AG09319 (cell line): ENCODE data around the gene UNC5A.

Experiments used
- DNase-seq: peaks from one replicate; pipeline ENCODE4 v3.0.0-alpha.2; 2010; ENCODE audit warnings: low read depth; ENCODE audit errors: extremely low read depth
- TF ChIP-seq, protein P1 (sequence below): IDR thresholded peaks from 2 replicates; pipeline ENCODE4 v1.5.1; 2011; ENCODE audit warnings: low read depth, mild to moderate bottlenecking, inconsistent platforms, low read length, moderate library complexity

Gene UNC5A

DNA sequence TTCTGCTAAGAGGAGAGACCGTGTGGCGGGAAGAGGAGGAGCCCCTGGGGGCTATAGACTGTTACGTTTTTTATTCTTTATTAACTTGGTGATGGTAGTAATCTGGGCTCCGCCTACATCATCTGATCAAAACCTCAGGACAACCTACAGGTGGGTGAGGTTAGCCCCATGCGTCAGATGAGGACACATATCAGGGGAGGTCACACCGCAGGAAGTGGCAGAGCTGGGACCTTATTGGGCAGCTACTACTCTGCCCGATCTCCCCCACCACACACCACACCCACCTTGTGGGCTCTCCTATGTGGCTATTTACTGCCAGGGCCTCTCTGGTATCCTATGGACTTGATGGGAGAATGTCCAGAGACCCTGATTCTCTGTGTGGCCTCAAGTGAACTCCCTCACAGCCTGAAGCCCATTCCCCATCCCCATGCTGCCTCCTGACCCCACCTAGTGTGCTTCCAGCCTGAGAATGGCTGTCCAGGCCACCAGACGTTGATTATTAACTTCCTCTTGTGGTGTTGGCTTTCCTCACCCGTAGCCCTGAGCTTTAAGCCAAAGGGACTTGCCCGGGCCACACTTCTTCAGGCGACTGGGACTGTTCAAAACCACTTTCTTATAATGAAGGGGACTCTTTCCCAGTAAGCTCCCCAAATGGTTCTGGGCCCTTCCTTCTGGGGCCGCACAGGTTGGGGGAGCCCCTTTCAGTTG lies 8.2 kb downstream of the UNC5A start:
- no peak for DNase-seq
- TF ChIP-seq, protein P1, sequence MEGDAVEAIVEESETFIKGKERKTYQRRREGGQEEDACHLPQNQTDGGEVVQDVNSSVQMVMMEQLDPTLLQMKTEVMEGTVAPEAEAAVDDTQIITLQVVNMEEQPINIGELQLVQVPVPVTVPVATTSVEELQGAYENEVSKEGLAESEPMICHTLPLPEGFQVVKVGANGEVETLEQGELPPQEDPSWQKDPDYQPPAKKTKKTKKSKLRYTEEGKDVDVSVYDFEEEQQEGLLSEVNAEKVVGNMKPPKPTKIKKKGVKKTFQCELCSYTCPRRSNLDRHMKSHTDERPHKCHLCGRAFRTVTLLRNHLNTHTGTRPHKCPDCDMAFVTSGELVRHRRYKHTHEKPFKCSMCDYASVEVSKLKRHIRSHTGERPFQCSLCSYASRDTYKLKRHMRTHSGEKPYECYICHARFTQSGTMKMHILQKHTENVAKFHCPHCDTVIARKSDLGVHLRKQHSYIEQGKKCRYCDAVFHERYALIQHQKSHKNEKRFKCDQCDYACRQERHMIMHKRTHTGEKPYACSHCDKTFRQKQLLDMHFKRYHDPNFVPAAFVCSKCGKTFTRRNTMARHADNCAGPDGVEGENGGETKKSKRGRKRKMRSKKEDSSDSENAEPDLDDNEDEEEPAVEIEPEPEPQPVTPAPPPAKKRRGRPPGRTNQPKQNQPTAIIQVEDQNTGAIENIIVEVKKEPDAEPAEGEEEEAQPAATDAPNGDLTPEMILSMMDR, result no peak

DNA sequence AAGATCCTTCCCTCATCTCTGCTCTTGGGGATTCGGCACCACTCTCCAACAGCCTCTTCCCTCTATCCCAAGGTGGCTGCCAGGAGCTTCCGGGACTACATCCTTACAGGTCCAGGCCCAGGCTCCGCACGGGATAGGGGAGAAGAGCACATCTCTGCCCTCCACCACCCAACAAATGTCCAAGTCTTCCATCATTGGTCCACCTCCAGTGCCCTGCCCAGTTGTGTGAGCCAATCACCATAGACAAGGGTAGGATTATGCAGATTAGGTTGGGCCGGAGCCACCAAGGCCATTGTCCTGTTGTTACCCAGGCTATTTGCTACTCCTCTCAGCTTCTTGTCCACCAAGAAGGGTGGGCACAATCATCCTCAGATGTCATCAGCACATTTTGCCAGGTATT lies 9.1 kb downstream of the UNC5A start:
- TF ChIP-seq, protein P1, result no peak
- no peak for DNase-seq

DNA sequence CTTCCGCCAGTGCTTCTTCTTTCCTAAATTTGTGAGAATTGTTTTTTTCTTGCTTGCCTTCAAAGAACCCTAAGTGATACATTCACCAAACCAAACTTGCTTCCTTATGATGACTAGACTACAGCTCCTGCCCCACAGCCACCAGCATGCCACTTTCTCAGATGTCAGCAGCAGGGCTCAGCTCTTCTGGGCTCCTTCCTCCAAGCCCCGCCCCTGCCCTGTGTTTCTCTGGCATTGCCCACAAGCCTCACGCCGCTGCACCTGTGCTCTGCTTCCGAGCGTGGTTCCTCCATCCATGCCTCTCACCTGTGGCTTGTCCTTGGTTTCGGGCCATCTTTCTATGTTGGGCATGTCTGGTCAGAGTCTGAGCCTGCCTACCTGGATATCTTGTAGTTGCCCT lies 10.6 kb downstream of the UNC5A start:
- no peak for DNase-seq
- TF ChIP-seq, protein P1, result no peak

DNA sequence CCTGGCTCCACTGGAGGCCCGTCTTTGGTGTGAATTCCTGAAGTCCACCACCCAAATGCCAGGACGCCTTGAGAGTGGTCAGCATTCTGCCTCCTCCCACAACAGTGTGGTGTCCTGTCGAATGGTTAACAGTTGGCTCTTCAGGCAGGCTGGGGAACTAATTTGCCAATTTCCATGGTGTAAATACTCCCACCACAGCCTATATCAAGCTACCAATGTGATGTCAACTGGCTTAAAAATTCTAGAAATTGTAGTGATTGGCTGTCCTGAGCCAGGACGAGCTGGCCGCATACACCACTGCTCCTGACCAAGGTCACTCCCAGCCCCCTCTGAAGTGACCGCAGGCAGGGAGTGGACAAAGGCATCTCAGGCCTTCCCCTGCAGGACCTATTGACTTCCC lies 11.1 kb downstream of the UNC5A start:
- TF ChIP-seq, protein P1, result no peak
- DNase-seq, result no peak

DNA sequence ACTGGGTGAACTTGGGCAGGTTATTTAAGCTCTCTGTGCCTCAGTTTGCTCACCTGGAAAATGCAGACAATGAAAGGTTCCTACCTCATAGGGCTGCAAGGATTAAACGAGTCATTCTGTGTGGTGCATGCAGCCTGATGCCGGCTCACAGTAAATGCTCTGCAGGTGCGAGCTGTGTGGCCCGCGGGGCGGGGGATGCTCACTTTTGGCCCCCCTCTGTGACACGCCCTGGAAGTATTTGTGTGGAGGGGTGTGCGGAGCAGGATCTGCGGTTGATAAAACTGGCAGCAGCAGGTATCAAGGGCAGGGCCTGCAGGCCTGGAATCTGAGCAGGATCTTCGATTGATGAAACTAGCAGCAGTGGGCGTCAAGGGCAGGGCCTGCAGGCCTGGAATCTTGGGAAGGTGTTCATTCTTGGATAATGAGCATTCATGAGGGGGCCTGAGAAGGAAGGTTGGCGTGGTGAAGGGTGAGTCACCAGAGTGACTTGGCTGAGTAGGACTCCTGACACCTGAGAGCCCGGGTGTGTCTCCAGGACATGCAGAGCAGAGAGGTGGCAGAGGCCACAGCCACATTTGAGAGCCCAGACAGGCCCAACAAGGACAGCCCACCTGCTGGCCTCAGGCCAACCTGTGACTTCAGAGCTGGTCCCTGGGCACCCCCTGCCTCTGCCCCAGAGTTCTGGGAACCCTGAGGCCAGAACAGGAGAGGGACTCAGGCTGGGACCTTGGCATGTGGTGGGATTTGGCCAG lies 11.9 kb downstream of the UNC5A start:
- TF ChIP-seq, protein P1, result no peak
- DNase-seq, result no peak

DNA sequence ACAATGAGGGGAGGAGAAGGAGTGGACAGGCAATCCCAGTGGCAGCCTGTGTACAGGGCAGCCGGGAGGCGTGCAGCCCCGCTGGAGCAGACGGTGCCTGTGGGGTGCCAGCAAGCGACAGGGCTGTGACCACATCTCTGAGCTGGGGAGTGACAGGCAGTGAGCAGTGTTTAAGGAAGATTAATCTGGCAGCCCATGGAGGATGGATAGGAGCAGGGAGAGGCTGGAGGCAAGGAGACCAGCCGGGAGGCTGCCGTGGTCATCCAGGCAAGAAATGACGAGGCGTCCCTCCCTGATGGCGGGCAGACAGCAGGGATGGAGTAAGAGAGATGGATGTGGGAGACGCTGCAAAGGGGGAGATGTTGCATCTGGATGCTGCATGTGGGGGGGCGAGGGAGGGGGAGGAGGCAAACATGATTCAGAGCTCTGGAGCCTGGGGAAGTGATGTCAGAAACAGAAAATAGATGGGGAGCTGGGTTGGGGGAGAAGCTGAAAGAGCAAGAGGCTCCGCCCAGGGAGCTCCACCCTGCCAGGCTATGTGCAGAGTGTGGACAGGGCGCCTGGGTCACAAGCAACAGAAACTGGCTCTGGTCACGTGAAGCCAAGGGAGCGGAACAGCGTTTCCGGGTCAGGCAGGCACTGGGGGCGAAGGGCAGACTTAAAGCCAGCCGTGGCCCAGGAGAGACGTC lies 12.6 kb downstream of the UNC5A start:
- no peak for DNase-seq
- TF ChIP-seq, protein P1, result no peak
